SW 1271 (cell line): Measurements from ENCODE around the gene KCNIP4.
"Not testable (repeated sequence)": the region's sequence is repeated elsewhere in the genome, so short reads cannot be mapped to it uniquely, and the experiment has no call there.

Source experiments
- DNase-seq, 2 experiments: peaks; one replicate each; lab custom pipeline; 2025; lab: John Stamatoyannopoulos, UW

KCNIP4 gene

DNA sequence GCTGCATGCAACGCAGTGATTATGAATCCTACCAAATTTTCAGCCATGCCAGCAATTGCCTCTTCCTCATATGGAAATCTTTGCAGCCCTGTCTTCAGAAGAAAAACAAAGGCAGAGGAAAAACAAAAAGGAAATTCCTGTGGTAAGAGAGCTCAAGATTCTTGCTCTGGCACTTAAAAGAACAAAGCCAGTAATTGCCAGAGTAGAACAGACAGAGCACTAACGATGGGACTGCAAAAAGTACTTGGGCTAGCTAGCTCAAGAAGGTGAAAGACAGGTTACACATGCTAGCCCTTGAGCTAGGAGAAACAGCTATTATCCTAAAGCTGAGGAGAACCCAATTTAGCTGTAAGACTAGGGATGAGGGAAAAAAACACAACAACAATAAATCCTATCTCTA lies 582.3 kb downstream of the KCNIP4 start:
- DNase-seq, result no peak

DNA sequence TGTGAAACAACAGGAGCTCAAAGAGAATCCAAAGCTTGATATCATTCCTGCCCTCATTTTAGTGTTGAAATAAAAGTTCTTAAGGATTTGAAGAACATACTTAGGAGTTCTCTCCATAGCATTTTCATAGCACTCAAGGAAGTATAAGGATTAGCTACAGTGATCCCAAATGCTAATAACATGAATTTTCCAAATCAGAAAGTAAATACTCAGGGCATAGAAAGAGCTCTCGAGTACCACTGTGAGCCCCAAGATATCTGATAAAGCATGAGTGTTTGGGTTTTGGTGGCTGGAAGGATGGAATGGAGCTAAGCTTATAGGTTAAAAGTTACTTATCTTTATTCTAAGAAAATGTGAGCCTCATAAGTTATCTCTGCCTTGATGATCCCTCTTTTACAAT lies 584.9 kb downstream of the KCNIP4 start:
- DNase-seq, result no peak

DNA sequence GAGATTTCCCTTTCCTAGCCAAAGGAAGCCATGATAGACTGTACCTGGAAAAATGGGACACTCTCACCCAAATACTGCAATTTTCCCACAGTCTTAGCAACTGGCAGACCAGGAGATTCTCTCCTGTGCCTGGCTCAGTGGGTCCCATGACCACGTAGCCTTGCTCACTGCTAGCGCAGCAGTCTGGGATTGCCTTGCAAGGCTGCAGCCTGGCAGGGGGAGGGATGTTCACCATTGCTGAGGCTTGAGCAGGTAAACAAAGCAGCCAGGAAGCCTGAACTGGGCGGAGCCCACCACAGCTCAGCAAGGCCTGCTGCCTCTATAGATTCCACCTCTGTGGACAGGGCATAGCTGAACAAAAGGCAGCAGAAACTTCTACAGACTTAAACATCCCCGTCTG lies 596.2 kb downstream of the KCNIP4 start:
- DNase-seq, result not testable (repeated sequence)

DNA sequence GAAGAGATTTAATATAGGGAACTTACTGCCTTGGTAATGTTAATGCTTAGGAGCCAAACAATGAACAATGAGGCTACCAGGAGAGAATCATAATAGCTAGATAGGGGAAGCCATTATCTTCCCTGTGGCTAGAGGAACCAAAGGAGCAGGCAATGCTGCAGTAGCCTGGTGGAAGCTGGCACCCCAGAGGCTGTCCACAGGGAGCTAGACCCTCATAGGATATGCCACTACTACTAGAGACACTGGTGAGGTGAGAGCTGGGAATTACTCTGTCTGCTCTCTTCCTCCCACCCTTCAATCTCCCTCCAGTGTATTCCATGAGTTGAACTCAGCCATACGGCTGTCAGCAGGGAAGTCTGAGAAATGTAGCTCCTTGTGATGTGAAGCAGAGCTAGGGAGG lies 601.4 kb downstream of the KCNIP4 start:
- no peak for DNase-seq

DNA sequence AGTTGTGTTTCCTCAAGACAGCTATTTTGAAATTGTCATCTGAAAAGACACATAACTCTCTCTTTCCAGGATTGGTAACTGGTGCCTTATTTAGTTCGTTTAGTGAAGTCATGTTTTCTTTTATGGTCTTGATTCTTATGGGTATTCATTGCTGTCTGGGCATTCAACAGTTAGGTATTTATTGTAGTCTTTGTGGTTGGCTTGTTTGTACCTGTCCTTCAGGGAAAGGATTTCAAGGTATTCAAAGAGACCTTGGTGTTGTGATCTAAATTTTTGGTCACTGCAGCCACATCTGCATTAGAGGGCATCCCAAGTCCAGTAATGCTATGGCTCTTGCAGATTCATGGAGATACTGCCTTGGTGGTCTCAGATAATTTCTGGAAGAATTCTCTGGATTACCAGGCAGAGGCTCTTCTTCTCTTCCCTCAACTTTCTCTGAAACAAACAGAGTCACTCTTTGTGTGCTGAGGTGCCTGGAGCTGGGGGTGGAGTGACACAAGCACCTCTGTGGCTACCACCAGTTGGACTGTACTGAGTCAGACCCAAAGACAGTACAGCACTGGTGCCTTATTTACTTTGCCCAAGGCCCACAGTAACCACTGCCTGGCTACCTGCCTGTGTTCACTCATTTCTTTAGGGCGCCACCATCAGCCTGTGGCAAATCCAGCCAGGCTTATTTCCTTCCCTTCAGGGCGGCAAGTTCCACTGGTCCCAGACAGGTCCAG lies 620.4 kb downstream of the KCNIP4 start:
- DNase-seq, result no peak

DNA sequence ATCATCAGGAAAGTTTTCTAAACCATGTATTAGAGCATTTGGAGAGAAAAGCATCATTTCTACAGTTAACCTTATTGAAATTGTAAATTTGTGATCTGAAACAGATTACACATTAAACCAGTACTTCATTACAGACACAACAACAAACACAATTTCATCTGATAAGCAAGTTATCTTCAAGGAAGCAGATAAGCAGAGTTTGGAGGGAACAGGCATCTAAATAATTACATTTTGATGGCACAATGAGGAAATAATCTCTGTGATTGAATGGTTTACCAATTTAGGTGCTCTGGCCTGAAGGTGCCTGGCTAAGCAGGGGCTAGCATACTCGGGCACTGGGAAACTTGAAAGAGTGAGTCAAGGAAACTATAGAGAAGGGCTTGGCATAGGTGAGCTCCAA lies 628.5 kb downstream of the KCNIP4 start:
- DNase-seq, result no peak

DNA sequence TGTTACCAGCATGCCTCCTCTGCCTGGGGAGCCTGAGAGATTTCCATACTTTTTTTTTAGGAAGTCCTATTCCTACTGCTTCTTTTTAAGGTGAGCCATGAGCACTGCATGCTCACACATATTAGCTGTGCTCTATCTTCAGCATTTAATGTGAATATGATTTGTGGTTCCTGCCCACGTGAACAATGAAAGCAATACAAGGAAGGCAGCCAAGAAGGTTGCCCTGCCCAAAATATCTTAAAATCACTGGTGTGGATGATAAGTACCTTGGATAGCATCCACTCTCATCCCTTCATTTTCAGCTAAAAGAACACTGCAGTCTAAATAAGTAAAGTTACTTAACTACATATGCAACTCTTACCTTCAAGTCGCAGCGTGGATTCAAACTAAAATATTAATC lies 640.9 kb downstream of the KCNIP4 start:
- no peak for DNase-seq

DNA sequence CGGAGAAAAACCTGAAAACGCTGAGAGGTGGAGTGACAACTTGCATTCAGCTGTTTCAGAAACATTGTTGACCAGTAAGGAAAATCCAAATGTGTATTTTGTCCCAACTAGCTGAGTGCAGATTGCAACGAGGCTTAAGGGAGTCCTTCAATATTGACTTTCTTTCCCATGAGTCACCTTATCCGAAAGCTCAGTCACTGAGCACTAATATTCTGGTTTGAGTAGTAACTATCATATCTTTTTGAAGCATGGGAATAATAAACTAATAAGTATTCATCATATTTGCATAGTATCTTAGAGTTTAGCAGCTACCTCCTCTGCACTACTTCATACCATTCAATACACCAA lies 644.1 kb downstream of the KCNIP4 start:
- DNase-seq, result no peak

DNA sequence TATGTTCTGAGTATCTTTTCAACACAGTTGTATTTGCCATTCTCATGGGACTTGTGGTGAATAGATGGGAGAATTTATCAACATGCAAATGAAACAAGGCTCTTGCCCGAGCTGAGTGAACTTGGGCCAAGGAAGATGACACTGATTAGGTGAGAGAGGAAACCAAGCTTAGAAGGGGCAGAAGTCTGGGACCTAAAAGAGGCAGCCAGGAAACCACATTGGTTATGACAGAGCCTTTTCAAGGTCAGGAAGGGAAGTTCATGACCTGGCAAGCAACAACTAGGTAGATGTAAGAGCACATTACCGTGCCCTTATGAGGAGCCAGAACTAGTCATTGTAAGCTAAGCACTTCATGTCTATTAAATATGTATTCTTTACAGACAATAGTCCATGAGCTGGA lies 658.0 kb downstream of the KCNIP4 start:
- DNase-seq, result no peak

DNA sequence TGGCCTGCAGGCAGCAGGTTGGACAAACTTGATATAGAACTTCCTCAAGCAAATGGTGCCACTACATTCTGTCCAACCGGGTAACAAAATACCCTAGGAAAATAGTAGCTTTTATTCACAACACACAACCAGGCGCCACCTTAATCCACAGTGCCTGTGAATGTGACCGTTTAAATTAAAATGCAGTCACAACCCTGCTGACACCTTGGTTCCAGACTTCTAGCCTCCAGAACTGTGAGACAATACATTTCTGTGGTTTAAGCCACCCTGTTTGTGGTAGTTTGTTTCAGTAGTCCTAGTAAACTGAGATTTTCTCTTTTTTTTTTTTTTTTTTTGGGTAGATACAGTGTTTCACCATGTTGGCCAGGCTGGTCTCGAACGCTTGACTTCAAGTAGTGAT lies 672.5 kb downstream of the KCNIP4 start:
- no peak for DNase-seq

DNA sequence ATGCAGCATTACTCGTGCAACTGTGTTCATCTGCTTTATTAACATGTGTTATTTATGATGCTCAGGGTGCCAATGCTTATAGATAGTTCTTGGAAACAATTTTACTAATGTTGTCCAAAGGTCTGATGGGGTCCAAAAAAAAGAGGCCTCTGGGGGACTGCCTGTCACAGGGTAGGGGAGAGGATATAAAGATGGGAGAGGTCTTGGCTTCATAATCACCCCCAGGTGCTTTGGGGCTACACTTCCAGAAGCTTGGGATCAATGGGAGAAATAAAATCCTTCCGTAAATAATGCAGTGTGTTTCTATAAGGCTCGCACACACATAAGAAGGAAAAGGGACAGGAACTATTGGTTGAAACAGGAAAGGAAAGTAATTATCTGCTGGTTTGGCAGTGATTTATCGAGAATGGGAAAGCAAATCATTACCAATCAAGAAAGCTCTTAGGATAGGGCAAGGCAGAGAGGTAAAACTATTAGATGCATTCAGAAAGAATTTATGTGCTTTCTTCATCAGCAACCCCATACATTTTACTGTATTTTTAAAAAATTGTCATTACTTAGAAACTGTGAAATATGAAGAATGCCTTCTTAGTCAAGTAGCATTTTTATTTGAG lies 677.0 kb downstream of the KCNIP4 start:
- no peak for DNase-seq

DNA sequence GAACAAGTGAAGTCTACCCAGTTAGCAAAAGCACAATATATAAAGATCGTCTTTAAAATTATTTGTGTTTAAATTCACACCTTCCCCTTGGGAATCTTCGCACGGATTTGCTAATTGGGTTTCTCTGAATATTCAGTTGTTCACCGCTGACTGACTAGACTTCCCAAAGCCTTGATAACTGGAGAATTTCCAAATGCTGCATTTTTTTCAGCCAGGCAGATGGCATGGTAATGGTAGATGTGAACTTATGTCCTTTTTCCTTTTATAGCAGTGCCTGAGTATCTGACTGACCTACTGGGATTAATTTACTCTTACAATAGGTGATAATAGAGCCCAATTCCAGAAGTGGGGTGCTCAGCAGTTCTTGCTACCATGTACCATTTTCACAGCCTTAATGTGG lies 700.2 kb downstream of the KCNIP4 start:
- DNase-seq, result no peak

DNA sequence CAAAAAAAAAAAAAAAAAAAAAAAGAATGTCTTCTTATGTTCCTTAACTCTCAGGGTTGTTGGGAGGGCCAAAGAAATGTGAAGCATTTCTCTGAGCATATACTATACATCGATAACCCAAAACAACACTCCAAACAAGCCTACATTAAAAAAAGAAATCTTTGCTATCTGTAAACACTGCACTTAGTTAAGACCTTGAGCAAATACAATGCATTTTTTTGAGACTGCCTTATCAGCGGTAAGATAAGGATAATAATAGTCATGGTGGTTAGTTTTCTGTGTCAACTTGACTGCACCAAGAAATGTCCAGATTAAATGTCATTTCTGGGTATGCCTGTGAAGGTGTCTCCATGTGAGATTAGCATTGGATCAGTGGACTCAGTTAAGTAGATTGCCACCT lies 706.4 kb downstream of the KCNIP4 start:
- no peak for DNase-seq

DNA sequence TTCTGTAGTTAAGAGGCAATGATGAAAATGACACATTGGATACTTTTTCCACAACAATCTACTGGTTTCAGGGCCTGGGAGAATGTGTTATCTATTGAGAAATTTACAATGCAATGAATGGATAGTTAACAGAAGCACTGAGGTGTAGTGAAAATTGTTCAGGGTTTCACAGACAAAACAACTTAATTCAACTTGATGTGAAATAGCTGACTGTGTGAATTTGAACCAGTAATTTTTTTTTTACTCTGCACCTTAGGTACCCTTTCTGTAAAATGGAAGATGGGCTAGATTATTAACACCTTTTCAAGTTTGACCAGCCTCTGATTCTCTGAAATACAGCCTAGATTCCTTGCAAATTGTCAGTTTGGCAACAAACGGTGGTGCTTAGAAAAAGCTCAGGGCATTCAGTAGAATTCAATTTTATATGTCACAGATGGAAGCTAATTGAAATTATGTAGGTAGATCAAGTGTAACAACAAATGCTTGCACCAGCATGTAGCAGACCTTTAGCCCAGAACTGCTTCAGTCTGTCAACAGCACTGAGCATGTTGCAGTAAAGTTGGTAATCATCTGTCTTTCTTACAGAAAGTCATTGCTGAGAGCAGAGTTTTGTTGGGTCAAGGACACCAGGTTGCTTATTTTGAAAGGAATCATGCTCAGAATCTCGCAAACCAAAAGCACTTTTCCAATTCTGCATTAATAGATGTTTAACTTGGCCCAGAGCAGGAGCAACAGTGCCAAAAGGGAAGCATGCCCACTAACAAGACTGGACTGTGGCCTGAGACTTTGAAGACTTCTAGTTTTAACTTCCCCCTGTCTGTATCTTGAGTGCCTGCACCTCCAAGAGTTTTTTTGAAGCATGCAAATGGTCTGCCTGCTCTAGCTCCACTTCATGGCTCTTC lies 721.7 kb downstream of the KCNIP4 start:
- DNase-seq, result no peak

DNA sequence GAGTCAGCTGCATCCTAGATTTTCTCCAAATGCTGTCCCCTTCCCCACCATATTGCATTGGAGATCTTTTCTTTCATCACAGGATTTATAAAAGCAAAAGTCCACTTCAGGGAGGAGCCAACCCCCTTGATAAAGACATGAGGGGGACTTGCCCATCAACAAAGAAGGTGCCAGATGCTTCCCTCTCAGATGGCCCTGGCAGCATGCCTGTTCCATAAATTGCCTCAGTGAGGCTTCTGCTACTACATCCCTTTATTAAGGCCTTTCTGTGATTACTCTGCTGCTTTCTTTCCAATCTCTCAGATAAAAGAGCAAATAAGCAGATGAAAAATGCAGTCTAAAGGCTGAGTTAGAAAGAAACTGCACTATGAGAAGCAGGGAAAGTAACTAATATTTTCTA lies 736.7 kb downstream of the KCNIP4 start:
- DNase-seq, result no peak

DNA sequence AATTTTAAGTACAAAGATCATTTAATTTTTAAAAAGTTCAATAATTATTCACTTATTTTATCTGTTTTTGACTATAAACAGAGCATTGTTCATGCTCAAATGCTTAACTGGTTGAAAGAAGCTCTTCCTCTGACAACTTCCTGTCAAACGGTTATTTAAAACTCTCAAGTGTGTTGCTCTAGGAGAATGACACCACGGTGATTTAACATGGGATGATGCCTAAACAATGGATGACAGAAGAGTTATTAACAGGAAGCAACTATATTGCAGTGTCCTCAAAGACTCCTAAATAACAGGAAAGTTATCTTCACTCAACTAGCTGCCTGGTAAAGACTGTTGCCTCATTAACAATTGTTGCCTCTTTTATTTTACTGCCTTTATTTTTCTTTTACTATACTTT lies 738.7 kb downstream of the KCNIP4 start:
- DNase-seq, result no peak

DNA sequence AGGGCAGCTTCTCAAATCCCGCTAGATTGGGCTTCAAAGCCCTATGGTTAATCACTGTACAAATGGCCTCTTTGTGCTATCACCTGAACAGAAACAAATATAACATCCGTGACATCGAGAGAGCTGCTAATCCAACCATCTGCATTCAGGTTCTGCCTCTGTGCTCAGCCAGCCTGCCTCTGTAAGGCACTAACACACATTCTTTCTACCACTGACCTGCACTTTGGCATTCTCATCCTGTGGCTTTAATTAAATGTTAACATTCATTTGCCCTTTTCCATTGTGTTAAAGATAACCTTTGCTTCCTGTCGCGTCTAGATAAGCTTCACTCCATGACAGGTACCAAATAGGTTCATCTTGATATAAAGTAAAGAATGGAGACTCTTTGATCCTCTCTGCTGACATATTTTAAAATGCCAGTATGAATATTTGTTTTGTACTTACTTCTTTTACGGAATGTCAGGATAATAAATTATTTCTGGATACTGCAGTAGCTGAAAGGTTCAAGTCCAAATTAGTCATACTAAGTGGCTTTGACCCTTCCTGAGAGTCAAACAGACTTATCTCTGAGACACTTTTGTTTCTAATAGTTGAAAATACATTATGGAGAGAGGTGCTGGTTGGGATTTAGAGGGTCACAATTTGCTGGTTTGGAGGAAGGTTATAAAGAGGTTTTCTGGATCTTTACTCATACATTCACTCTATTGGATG lies 742.6 kb downstream of the KCNIP4 start:
- DNase-seq, result no peak

DNA sequence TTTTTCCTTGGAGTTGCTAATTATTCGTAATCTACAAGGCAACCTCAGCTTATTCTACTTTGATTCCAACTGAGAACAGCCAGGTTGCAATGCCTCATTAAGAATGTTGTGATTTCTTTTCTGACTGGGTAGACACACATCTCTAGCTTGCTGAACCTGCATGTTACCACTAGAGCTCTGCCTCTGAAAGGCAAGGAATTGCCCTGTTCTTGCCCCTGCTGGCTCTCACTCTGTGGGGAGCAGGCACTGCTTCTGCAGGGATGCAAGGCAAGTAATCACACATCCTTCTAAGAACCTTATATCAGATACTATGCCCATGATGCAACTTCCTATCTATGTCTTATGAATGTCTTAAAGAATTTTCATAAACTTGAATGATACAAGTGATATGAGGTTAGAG lies 745.2 kb downstream of the KCNIP4 start:
- no peak for DNase-seq

DNA sequence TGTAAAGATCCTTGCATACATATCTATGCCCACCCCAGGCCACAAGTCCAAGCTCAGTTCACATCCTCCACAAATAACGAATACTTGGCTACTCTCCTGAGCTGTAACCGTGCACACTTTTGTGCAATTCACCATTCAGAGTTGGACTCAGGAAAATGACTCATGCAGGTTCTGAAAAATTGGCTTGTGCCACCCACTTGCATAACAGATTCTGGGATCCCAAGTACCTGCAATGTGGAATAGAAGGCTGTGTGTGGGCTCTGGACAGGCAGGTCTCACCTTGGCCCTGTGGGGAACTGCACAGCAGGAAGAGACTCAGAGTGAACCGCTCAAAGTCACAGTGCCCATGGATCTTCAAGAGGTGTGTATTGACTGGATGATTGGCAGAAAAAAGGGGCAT lies 745.6 kb downstream of the KCNIP4 start:
- no peak for DNase-seq

DNA sequence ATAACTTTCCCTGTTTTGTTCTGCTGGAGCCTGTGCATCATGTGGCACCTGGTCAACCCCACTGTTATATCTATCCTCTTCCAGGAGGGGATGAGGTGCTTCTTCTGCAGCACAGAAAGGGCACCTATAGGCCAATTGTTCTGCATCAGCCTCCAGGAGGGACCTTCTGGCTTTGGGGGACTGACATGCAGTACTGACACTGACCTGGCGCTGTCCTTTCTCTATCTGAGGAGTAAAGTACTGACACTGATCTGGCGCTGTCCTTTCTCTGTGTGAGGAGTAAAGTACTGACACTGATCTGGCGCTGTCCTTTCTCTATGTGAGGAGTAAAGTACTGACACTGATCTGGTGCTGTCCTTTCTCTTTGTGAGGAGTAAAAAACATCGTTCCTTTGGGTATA lies 749.9 kb downstream of the KCNIP4 start:
- DNase-seq, result no peak

DNA sequence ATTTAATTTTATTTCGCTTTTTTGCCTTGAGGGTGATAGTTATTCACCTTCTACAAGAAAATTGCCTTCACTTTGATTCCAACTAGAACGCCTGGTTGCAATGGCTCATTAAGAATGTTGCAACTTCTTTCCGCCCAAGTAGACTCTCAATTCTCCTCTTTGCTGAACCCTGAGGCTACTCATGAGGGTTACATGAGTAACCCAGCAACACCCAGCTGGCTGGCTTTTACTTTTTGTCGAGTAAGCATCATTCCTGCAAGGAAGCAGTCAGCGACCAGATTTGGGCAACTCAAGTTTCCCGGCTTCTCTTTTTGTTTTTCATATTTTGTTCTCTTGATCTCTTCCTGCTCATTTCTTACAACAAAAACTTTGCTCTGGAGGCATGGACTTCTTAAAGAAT lies 752.9 kb downstream of the KCNIP4 start:
- DNase-seq, result no peak

DNA sequence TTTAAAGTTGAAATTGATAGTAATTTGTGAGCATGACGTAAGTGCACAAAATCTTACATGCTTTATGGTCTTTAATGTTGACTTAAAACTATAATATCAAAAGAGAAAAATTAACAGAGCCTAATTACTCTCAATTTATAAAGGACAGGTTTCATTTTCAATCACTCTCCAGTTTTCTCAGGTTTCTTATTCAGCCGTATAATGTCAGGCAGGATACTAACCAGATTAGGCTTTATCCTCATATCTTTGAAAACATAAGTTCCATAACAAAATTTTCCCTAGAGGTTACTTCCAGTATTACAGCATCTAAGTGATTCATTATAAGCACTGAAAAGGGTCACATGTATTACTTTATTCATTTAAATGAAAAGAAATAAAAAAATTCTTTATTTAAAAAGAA lies 756.2 kb downstream of the KCNIP4 start:
- no peak for DNase-seq

DNA sequence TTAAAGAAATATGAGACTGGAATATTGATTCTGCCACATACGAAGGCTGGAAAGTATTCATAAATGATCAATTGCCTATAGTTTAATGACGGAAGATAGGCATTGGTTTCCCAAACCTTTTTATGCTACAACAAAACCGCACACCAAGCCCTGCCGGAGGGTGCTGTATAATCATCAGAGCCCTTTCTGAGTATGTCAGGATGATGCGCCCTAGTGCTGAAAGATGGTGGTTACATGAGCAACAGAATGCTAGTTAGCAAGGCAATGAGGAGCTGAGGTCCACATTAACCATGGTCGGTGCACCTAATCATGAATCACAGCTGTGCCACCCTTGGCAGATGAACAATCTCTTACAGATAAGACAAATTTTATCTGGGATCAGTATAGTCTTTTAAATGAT lies 757.3 kb downstream of the KCNIP4 start:
- DNase-seq, result no peak
